ENCODE data around the gene GET3.

The GET3 gene

DNA sequence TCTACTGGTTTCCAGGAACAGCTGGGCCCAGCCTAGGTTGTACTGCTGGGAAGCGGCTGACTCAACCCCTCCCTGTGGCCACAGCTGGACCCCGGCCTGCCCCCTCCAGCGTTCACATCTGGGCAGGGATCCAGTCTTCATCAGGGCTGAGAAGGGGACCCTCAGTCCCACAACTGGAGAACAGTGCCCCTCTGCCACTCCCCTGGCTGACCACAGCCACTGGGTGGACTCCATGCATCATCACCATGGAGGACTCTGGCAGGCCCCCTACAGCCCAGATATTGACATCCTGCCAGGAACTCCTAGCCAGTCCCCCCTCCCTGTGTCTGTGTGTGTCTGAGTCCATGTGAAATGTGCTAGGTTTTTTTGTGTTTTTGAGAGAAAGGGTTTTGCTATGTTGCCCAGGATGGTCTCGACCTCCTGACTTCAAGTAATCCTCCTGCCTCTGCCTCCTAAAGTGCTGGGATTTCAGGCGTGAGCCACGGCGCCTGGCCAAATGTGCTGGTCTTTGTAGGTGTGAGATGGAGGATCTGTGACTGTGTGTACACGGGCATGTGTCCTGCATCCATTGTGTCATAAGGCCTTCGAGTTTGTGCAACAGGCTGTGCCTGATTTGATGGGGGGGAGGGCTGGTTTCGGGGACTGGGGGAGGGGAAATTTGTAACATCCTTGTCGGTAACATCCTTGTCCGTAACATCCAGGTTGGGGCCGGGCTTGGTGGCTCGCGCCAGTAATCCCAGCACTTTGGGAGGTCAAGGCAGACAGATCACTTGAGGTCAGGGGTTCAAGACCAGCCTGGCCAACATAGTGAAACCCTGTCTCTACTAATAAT, 42.1 kb downstream of the GET3 start:
- DNase-seq (ENCODE audit: low spot score), result no peak

DNA sequence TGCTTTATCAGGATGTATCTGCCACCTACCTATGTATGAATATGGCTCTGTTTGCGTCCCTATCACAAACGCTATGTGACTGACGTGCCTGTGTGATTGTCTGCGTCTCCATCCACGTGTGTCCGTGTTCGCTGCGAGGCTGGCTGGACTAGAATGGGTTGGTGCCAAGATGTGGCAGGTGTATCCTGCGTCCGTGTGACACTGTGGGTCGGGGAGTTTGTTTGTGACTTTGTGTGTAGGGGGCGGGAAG, 44.8 kb downstream of the GET3 start:
- no peak for DNase-seq (ENCODE audit: low spot score)

DNA sequence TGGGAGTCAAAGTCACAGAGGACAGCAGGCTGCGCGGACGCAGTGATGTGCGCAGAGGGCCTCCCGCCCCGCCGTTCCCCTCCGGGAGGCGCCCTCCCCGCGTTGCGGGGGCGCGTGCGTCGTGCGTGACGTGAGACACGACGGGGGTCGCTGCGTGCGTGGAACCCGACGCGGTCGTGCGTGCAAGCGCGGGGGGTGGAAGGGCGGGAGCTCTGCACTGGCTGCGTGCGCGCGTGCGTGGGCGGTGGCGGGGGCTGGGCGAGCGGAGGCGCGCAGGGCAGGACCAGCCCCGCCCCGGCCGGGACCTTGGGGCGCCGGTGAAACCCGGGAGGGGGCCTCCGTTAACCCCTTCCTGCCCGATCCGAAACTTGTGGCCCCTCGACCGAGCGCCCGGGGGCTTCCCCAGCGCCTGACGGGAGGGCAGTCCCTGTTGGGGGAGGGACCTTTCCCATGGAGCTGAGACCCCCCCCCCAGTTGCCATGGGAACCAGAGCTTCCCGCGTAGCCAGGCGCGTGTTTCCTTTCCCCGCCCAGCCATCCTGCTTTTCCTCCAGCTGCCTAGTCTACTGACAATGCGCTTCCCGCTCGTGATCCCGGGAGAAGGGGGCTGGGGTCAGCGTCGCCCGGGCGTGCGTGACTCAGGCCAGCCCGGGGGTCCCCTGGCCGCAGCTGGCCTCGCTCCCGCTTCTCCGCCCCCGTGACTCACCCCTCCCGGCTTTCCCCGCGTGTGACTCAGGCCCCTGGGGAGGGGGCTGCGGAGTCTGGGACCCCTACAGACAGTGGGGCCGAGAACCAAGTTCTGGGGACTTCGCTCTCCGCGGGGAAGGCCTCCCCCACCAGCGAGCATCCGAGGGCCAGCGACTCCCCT, 45.4 kb downstream of the GET3 start:
- peak; percentile 94 for DNase-seq (ENCODE audit: low spot score)

GRCh38 chr19:12783291-12783848, 46.1 kb downstream of the GET3 start:
- DNase-seq (ENCODE audit: low spot score), result no peak

DNA sequence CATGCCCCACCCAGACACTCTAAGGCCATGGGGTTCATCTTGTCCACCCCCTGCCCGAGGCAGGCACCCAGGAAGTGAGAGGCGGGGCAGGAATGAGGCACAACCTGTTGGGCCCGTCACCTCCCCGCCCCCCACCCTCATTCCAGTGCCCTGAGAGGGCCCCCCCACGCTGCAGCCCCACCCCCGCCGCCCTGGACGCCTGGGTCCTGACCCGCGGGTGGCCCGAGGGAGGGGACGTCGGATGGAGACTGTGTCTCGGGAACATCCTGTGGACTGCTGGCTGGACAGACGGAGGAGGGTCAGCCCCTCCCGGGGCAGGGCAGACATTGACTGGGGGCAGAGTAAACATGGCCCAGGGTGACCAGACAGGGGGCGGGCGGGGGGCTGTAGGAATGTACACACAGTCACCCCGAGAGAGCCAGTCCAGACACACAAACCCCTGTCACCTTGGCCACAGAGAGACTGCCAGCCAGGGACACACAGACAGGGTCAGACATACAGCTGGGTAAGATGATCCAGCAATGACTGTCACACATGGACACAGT, 46.6 kb downstream of the GET3 start:
- no peak for DNase-seq (ENCODE audit: low spot score)

DNA sequence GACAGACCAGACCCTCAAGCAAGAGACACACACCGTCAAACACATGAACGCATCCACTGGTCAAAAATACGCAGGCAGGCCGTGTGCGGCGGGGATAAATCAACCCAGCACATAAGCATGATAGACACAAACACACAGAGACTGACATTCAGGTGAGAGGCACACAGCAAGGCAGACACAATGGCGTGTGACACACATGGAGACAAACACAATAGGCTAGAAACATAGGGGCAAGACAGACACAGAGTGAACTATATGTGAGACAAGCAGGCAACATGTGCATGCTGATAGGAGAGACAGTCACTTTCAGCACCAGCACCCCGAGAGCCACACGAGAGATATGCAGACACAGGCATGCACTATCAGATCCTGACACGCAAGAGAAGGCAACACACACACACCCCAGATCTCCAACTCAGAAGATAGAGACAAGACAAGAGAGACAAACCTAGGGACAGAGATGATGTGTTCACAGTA, 47.1 kb downstream of the GET3 start:
- DNase-seq (ENCODE audit: low spot score), result no peak

DNA sequence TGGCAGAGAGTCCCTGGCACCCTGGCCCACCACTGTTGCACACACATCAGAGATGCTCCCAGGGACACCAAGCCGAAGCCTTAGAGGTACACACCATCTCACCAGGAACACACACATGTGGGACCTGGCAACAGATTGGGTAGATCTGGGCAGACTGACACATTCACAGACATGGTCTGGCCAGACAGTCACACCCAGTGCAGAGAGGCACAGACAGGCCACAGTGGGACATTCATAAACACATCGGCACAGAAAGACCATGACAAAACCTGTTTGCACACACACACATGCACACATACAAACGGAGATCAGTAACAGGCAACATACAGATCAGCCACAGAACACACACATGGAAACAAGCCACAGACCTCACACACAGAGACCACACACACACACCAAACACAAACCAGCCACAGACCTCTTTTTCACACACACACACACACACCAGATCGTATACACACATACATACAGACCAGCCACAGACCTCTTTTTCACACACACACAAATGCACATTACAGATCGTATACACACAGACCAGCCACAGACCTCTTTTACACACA, 47.7 kb downstream of the GET3 start:
- no peak for DNase-seq (ENCODE audit: low spot score)

DNA sequence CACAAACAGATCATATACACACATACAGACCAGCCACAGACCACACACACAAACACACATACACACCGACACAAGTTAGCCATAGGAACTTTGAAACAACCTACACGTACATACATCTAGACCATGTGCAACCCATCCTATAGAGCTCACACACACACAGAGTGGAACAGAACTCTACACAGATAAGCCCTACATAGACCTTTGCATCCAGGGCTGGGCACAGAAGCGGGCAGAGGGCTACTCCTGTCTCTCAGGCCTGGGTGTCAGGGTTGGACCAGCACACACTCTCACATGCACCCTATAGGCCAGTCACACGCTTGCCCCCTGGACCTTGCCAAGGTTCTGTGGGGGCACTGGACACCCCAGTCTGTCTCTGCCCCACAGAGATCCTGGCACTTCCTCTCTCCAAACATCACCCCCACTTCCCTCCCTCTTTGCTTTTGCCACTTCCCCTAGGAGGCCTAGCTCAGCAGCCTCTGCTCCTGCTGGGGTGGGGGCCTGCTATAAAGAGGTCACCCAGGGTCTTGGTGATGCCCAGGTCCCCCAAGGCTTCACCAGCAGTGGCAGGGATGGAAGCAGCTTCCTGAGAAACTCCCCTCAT, 48.2 kb downstream of the GET3 start:
- DNase-seq (ENCODE audit: low spot score), result no peak

DNA sequence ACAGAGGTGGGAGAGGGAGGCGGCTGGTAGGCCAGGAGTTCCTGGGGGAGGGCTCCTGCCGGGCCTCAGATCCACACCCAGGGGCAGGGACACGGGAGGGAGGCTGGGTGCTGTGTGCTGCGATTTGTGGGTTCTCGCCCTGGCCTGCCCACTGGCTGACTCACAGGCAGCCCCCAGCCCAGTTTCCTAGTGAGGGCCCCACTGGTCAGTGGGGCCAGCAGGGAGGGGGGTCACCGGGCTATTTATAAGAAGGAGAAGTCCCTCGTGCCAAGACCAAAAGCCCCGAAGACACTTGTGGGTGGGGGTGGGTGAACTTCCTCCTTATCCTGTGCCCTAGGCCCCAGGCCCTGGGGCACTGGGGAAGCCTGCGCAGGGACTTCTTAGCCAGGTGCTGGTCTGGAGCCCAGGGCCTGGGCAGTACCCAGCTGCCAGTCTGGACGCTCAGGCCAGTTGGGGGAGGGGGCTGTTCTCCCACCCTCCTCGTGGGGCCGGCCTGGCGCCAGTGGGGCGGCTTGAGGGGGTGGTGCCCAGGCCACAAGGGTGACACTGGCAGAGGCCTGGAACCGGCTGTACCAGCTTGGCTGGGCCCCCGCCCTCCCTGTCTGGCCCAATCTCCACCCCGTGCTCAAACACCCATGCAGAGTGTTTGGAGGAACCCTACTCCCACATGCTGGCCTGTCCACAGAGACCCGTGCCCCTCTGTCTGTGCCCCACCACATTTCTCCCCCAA, 49.0 kb downstream of the GET3 start:
- no peak for DNase-seq (ENCODE audit: low spot score)

- DNase-seq (ENCODE audit: low spot score), result no peak
These were observed 49.7 kb downstream of the GET3 start for GRCh38 chr19:12786952-12787351.

DNA sequence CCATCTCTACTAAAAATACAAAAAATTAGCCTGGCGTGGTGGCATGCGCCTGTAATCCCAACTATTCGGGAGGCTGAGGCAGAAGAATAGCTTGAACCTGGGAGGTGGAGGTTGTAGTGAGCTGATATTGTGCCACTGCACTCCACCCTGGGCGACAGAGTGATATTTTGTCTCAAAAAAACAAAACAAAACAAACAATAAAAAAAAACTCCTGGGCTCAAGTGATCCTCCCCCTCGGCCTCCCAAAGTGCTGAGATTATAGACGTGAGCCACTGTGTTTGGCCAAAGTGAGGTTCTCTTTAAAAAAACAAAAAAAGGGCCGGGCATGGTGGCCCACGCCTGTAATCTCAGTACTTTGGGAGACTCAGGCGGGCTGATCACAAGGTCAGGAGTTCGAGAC, 50.2 kb downstream of the GET3 start:
- no peak for DNase-seq (ENCODE audit: low spot score)

DNA sequence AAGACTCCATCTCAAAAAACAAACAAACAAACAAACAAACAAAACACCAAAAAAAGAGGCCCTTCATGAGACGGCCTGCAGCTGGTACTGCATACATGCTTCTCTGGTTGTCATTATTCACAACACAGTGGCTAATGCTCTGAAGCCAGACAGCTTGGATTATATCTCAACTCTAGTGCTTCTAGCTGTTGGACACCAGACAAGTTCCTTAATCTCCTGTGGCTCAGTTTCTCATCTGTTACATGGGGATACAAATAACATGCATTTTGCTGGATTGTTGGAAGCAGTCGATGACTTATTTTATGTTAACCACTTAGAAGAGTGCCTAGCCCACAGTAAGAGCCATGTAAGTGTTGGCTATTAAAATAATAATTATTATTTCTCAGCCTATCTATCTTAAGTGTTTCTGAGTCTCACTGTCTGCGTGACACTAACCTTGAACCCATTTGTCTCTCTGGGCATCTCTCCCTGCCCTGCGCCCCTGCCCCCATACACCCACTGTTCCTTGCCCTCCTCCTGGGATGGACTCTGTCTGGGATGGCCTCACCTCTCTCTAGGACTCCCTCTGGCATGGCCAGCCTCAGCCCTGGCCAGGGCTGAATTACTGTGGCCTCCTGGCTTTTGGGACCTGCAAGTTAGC, 50.9 kb downstream of the GET3 start:
- DNase-seq (ENCODE audit: low spot score), result no peak

DNA sequence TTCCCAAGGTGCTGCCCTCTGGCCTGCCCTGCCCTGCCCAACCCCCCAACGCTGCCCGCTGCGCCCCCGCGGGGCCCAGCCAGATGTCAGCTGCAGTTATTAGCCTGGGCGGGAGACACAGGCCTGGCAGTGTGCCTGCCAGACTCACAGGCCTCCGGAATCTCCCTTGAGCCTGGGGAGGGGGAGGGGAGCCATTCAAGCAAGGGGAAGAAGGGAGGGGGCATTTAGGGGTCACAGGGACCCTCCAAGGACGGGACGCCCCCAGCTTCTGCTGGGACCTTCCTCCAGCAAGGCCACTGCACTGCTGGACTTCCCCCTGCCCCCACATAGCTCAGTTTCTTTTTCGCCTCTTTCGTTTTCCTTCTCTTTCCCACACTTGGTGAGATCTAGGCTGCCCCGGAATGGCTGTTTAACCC, 51.4 kb downstream of the GET3 start:
- peak; percentile 76 for DNase-seq (ENCODE audit: low spot score)

DNA sequence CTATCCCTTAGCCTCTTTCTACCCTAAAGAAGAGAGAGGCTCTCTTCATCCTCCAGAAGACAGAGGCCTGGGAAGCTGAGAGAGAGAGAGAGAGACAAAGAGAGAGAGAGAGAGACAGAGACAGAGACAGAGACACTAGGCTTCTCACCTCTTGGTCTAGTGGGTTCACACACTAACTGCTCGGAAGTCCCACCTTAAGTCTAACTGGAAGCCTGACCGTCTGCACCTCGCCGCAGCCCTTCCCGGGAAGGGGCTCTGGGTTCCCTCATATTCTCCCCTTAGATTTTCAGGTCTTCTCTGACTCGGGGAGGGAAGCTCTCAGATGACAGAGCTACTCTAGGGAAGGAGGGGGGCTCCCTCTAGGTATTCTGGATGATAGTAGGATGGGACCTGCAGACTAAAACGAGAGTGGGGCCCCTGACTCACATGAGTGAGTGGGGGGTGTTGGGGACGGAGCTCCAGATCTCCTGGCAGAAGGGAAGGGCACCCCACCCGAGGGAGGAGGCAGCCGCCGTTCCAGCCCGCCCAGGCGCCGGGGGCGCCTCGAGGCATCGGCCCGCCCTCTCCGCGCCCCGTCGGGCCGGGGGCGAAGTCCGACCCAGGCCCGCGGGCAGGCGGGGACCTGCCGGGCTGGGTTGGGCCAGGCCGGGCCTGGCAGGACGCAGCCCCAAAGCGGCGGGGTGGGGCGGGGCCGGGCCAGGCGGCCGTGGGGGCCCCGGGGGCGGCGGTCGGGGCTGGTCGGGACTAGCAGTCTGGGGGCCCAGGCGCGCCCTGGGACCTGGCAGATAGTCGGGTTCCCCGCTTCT, 52.0 kb downstream of the GET3 start:
- DNase-seq (ENCODE audit: low spot score), result no peak

DNA sequence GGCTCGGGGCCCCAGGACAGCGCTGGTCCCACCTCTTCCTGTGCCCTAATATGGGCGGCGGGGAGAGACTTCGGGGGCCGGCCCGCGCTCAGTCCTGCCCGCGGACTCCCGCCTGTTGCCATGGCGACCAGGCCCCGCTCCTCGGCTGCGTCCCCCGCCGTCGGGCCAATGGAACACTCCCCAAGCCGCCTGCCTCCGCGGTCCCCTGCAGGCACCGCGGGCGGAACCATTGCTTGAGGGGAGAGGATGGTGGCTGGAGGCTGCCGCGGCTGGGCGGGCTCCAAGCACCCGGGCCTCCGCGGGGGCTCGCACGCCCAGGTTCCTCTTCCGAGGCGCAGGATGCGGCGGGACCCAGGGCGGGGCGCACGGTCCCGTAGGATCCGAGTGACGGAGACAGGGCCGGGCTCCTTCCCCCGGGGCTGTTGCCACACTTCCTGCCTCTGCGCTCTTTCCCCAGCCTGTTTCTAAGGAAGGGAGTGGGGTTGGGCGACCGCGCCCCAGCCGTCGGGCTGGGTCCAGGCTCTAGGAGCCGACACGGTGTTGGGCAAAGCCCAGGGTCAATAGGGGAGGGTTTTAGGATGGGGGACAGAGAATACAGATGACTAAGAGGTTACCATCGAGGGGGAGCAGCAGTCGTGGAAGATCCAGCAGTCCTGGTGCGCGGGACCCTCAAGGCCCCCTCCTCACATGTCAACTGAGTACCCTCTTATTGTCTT, 52.8 kb downstream of the GET3 start:
- DNase-seq (ENCODE audit: low spot score), result peak; percentile 96

DNA sequence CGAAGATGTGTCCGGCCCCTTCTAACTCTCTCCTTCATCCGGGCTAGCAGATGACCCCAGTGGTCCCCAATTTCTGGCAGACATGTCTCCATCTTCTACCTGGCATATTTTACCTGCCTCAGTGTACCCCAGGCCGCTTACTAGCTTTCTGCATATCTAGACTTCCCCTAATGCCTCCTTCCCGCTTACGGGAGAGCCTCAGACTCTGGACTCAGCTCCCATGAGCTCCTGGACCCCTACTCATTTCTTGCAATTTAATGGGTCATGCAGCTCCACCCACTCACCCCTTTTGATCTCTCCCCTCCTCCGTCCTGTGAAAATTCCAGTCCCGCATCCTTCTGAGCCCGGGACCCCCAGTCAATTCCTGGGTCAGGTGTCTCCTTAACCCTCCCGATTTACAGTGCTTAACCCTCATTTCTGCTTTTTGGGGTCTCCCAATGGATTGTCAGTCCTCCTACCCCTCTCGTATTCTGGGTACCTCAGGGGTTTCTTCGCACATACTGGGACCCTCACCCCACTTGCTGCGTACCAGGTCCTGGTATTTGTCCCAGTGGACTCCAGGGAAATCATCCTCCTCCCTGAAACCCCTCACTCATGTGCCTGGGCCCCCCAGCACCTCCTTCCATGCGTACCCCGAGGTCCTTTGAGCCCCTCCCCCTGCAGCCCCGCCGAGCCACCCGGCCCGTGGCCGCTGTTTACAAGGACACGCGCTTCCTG, 53.5 kb downstream of the GET3 start:
- no peak for DNase-seq (ENCODE audit: low spot score)

DNA sequence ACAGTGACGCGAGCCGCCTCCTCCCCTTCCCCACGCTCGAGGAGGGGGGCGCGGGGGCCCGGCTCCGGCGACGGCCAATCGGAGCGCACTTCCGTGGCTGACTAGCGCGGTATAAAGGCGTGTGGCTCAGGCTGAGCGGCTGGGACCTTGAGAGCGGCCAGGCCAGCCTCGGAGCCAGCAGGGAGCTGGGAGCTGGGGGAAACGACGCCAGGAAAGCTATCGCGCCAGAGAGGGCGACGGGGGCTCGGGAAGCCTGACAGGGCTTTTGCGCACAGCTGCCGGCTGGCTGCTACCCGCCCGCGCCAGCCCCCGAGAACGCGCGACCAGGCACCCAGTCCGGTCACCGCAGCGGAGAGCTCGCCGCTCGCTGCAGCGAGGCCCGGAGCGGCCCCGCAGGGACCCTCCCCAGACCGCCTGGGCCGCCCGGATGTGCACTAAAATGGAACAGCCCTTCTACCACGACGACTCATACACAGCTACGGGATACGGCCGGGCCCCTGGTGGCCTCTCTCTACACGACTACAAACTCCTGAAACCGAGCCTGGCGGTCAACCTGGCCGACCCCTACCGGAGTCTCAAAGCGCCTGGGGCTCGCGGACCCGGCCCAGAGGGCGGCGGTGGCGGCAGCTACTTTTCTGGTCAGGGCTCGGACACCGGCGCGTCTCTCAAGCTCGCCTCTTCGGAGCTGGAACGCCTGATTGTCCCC, 54.2 kb downstream of the GET3 start, which contains the start of gene JUNB:
Gene JUNB (plus strand): TSS at position 142 of the 706 bp plus-strand sequence. CDS start 286 bp downstream, at position 428.
- DNase-seq (ENCODE audit: low spot score), result peak; percentile 99

All from Ammon's horn (tissue), 1 donor.